NOMO-1 treated with dmso at 0.1 percent for 144 hours (cell line): ENCODE measurements around the gene NUP133.
"Not testable (repeated sequence)": the region's sequence is repeated elsewhere in the genome, so short reads cannot be mapped to it uniquely, and the experiment has no call there.

Experiments
- DNase-seq: peaks from one replicate; lab custom pipeline; 2025; ENCODE audit not compliant: unreplicated experiment; lab: John Stamatoyannopoulos, UW

Gene NUP133

DNA sequence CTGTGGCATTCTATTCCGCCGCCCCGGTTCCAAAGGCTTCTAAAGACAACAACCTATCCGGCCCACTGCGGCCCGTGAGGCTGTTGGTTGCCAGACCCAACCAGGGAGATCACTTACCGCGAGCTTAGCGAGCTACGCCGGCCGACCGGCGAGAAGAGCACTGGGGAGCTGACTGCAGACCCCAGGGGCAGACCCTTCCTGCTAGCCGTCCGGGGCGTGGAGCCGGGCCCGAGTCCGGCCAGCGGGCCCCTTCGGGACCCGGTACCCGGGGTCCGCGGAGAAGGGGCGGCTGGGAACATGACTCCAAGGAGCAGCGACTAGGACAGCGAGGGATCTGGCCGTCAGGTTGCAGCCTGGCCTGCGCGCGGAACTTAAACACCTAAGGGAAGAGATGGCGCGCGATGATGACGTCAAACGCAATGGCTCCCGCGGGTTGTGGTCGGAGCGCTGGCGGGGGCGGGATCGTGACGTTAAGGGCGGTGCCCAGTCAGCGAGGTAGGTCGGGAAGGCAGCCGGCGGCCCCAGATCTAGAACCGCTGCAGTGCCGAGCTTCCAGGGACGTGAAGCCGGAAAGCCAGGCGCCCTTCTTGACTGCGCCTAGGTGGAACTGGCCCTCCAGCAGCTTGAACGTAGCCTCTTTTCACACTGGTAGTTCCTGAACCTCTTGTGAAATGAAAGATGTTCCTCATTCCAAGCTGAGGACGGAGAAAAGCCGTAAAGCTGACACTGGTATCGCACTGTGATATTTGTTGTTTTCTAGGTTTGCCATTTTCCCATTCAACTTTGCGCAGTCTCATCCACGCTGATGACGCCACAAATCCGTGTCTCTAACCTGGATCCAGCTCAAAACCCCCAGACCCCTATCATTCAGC, at the start of gene NUP133:
Gene NUP133, minus strand, starts transcription at position 391 of the 872 bp plus-strand sequence. Its CDS starts 92 bp downstream, at position 299.
- DNase-seq: peak; percentile 96

DNA sequence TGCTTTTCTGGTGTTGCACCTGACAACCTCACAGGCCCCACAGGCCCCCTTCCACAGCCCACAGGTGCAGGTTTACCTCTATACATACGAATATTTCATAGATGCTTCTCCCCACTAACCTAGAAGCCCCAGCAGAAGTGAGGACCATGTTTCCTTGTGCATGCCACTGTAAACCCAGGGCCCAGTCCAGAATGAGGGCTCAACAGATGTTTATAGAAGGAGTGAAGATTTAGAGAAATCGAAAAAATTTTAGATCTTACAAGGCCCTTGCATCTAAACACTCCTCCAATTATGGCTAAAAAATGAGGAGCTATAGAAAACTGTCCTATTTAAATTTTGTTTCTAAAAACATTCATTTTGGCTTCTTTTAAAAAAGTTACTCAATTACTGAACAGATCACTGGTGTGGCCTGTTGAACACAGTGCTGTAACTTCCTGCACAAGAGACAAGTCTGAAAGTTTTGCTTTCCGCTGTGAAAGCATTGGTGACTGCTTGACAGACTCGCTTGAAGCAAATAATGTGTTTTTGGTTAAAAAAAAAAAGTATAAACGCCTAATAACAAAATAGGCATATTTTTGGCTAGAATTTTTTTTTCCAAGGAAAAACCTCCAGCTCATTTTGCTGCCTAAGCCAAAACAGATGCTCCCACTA, 49.2 kb upstream of the NUP133 start:
- no peak for DNase-seq

DNA sequence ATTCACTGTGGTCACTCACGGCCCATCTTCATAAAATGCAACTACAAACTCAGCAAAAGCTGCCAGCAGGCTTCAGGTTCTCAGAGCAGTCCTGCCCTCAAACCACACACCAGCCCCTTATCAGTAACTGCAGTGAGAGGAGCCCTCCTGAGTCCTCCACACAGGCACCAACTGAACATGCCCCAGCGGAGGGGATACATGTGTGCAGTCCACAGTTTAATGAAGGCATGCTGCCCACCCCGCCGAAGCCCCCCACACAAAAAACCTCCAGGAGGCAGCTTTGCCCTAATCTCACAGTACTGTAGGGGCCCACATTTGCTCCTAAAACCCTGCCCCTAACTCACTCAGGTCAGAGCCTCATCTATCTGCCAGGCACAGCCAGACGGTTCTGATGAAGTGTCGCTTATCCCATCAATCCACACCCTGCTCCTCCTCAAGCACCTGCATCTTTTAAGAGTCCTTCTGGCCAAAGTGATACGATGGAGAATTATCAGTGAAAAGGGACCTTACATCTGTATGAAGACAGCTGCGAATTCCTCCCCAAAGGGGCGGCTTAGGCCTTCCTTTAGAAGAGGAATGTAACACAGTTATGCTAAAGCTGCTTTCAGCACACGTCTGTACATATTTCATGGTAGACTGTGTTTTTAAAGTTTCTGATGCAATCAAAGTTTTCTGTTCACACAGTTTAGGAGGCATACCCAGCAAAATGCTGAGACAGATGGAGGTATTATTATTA, 46.9 kb upstream of the NUP133 start:
- DNase-seq: no peak

DNA sequence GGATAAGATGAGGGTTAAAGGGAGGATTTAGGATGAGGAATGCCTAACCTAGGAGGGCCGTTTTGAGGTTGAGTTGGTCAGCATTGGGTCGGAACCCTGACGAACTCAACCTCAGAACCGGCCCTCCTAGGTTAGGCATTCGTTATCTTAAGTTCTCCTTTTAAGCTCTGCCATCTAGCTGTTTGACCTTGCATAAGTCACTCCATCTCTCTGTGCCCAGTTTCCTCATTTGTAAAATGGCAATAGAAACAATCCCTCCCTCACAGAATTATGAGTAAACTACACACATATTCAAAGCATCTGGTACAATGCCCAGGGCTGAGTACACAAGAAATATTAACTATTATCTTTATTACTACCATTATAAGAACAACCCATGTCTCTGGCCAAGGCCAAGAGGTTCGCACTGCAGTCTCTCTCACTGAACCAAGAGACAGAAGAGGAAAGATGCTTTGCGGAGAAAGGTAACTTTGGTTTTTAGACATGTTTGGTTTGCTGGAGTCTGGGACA, 45.5 kb upstream of the NUP133 start:
- DNase-seq: no peak

DNA sequence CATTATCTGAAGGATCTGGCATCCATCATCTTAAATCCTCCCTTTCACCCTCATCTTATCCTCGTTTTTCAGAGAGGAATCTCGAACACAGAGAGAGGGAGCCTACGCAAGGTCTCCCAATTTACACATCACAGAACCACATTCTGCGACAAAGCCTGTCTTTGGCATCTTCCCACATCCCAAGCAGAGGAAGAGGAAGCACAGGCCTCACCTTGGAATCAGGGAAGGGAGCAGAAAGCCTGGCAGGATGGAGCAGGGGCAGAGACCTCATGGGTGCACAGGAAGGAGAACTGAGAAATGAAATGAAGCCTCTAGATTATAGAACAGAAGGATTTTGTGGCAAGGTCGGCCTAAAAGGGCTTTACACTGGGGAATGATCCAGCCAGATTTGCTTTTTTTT, 44.6 kb upstream of the NUP133 start:
- no peak for DNase-seq

DNA sequence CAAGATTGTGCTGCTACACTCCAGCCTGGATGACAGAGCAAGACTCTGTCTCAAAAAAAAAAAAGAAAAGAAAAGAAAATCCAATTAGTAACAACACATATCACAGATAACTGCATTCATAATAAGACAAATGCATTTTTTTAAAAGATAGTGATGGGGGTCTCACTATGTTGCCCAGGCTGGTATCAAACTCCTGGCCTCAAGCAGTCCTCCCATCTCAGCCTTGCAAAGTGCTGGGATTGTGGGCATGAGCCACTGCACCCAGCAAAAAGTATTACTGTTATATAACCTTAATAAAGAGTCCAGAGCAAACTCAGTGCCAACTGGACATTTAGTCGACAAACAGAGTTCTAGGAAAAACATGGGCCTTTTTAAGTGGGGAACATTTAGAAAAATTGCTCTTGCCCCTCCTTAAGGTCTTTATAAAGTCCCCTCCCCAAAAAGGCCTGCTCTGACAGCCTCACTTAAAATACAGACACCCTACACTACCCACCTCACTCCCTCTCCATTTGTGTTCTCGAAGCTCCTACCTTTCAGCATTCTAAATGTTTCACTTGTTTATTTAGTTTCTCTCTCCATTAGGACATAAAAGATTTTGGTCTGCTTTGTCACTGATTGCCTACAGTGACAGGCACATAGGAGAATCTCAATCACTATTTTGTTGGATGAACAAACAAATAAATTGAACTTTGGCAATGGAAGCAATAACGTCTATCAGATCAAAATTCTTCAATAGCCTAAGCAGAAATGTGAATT, 42.8 kb upstream of the NUP133 start:
- no peak for DNase-seq

DNA sequence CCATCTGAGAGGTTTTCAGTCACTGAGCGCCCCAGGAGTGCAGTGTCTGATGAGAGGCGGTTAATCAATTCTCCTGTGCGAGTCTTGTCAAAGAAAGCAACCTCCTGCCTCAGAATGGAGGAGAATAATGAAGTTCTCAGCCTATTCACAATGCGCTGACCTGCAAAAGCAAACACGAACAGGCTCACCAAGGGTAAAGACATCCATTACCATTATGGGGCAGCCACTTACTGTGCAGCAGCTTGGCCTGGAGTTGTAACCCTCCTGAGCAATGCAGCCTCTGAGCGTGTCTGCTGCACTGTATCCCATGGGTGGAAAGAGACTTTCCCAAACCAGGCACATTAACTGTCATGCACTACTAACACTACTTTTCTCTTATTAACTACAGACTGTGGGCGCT, 39.4 kb upstream of the NUP133 start:
- DNase-seq: no peak

DNA sequence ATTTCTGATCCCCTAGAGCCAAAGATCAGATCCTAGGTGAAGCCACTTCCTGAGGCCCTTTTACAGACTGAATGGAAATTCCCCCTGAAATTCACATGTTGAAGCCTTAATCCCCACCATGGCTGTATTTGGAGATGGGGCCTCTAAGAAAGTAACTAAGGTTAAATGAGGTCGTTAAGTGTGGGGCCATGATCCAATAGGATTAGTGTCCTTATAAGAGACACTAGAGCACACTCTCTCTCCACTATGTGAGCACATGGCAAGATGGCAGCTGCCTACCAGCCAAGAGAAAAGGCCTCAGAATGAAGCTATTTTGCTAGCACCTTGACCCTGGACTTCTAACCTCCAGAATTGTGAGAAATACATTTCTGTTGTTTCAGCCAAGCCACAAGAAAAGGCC, 36.4 kb upstream of the NUP133 start:
- DNase-seq: no peak

DNA sequence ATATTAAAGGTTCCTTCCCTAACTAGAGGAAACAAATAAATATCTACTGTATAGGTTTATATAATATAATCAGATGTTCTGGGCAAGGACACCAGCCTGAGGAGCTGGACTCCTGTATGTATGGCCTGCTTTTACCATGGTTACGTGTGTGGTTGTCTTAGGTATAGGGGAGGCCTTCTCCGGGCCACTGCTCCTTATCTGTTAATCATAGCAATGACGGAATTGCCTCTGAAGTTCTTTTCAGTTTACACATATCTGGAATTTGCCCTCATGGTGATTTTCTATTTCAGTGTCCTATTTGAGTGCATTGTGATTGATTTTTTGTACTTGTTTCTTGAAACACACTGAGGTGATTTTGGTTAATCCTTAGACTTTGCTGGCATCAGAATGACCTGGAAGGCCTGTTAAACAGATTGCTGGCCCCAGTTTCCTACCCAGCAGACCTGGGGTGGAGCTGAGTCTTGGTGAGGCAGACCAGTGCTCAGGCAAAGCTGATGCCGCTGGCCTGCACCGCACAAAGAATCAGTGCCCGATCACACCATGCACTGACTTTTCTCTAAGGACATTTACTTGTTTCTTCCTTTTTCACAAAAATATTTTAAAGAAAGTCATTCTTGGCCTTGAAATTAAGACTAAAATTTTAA, 31.8 kb upstream of the NUP133 start:
- DNase-seq: no peak

DNA sequence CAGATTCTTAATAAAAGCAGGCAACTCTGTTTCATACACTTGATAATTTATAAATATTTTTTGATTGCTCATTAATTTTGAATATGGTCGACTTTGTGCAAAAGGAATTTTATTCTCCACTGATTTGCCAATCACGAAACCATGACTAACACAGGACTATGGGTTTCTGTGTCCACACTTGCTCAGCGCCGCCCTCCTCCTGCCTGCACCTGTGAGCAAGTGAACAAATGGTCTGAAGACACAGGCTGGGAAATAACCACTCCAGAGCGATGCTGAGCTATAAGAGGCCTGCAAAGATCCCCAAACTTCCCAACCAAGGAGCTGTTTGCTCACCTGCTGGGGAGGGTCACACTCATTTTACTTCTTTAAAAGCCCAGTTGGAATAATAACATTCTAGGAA, 30.8 kb upstream of the NUP133 start:
- no peak for DNase-seq

DNA sequence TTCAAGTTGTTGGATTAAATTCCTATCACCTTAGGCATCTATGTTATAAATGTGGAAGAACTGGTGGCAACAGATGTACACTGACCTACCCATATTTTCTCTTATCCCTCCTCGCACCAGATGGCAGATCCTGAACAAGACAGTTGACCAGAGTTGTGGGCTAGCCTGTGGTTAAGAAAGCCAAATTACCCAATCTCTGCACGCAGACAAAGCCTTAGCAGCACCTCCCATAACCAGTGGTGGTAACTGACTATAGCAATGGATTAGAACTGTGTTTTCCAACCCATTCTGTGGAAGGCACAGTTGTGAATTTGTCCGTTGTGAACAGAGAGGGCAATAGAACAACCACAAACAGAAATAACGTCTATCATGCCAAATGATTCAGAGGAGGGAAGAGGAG, 29.8 kb upstream of the NUP133 start:
- peak; percentile 28 for DNase-seq

DNA sequence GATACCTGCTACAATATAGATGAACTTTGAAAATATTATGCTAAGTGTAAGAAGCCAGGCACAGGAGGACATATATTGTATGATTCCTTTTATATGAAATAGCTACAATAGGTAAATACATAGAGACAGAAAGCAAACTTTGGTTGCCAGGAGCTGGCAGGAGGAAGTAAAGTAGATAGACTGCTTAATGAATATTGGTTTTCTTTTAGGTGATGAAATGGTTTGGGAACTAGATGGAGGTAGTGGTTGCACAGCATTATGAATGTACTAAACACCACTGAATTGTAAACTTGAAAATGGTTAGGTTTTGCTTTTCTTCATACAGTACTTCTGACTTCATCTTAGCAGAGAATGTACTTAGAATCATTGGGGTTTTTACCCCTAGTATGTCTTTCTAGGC, 28.8 kb upstream of the NUP133 start:
- no peak for DNase-seq

DNA sequence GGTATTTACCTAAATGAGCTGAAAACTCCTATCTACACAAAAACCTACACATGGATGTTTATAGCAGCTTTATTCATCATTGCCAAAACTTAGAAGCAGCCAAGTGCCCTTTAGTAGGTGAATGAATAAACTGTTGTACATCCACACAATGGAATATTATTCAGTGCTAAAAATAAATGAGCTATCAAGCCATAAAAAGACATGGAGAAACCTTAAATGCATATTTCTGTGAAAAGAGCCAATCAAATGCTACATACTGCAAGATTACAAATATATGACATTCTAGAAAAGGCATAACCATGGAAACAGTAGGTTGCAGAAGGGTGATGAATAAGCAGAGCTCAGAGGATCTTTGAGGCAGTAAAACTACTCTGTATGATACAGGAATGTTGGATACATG, 27.1 kb upstream of the NUP133 start:
- no peak for DNase-seq

DNA sequence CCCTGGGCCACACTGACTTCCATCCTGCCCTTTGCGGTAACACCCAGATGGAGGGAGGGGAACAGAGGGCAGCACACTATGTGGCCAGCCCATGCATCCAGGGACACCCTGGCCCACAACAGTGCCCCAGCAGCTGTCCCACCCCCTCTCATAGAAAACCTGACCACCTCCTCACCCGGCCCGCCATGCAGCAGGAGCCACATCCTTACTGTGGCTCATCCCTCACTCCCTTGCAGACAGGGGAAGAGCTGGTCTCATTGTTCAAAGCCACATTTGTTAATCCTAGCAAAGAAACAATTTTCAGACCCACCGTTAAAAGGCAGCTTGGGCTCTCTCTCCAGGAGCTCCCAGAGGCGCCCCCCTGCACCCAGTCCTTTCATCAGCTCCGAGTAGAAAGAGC, 23.2 kb upstream of the NUP133 start:
- DNase-seq: no peak

DNA sequence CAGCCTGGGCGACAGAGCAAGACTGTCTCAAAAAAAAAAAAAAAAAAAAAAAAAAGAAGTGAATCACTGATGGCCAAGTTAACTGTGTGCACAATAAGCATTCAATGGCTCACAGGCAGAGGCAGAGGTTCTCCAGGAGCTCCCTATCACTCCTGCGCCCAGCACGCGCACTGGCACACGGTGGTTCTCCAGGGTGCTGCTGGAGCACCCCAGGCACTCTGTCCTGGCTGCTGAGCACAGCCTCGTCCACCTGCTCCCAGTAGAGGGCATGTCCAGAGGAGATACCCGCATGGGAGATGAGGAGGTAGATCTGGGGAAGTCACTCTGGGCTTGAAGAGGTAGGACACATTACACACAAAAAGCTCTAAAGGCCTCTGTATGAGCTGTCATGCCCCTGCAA, 21.5 kb upstream of the NUP133 start:
- DNase-seq: no peak

DNA sequence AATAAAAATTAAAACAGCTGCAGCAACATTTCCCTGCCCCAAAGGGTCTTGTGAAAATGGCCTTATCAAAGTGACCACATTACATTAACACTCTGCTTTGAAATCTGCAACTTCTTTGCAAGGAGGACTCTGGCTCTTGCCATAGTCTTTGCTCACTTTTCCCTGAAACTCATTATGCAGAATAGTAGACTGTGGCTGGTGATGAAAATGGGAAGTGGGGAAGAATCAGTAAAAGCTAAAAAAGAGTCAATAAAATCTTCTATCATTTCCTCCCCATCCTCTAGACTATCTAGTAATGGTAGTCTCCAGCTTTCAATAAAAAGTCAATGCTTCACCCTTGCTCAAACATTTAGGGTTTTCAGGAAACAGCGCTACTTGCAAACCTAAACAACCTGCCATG, 18.6 kb upstream of the NUP133 start:
- DNase-seq: no peak

DNA sequence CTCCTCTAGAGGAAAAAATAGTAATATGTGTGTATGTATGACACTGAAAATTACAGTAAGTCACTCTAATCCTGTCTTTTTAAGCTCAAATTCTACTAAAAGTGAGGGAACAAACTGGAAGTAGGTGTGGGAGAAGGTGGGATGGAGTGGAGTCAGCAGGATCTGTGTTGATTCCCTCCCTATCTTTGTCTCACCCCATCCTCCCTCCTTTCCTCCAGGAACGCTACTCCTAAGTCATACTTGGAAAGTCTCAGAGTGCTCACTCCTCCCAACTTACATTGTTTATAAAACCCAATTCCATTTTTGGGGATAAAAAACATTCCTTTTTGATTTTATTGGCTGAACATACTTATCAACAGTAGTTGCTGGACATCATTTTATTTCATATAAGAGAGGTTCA, 14.9 kb upstream of the NUP133 start:
- no peak for DNase-seq

DNA sequence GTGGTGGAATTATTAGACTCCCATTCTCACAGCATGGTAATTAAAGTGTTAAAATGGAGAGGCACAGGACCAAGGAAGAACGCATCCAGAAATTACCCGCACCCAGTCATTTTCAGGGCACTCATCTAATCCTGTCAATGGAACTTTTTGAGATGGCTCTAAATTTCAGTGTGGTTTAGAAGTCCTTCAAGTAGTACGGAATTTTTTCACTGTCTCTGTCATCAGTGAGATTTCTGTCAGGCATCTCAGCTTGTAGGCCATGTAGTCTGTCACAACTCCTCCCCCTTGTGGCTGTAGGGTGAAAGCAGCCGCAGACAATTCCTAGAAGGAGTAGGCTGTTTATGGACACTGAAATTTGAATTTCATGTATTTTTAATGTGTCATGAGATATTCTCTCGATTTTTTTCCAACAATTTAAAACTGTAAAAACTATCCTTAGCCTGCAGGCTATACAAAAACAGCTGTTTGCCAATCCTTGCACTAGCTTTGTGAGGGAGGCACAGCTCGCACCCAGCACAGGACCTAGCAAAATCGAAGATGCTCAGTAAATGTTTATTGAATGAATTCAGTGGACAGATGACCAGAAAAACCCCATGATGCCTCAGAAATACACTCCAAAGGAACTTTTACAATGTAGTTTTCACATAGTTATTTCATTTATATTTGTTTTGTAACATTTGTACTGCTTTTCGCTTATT, 6.6 kb upstream of the NUP133 start:
- peak; percentile 4 for DNase-seq

DNA sequence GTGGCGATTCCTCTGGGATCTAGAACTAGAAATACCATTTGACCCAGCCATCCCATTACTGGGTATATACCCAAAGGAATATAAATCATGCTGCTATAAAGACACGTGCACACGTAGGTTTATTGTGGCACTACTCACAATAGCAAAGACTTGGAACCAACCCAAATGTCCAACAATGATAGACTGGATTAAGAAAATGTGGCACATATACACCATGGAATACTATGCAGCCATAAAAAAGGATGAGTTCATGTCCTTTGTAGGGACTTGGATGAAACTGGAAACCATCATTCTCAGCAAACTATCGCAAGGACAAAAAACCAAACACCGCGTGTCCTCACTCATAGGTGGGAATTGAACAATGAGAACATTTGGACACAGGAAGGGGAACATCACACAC, 3.5 kb upstream of the NUP133 start:
- not testable (repeated sequence) for DNase-seq

DNA sequence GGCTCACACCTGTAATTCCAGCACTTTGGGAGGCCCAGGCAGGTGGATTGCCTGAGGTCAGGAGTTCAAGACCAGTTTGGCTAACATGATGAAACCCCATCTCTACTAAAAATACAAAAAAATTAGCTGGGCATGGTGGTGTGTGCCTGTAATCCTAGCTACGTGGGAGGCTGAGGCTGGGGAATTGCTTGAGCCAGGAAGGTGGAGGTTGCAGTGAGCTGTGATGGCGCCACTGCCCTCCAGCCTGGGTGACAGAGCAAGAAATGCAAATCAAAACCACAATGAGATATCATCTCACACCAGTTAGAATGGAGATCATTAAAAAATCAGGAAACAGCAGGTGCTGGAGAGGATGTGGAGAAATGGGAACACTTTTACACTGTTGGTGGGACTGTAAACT, 3.1 kb upstream of the NUP133 start:
- DNase-seq: not testable (repeated sequence)
